Neutrophil (primary cell): ENCODE measurements around the gene KCND2.

ENCODE experiments used
- H3K27ac ChIP-seq: fragments of 200-600 bp; sonication (generic); 2 replicates; pipeline ENCODE4 v1.5.1; 2016; ENCODE audit warnings: mild to moderate bottlenecking, moderate library complexity
- H3K27me3 ChIP-seq: fragments of 200-600 bp; sonication (generic); 2 replicates; pipeline ENCODE4 v1.6.0; 2016; ENCODE audit warnings: mild to moderate bottlenecking
- H3K36me3 ChIP-seq: fragments of 200-600 bp; sonication (generic); 2 replicates; pipeline ENCODE4 v1.5.1; 2017
- H3K4me1 ChIP-seq, 2 experiments: fragments of 200-600 bp in 1 of 2; sonication (generic) in 1 of 2; 1 replicate in 1 of 2; 2 replicates in 1 of 2; pipeline versions ENCODE4 v1.5.1 to v1.6.1; 2013 to 2016; ENCODE audit warnings: low read depth in 1 of 2, low read length in 1 of 2, mild to moderate bottlenecking in 1 of 2, moderate library complexity in 1 of 2; ENCODE audit not compliant: control insufficient read depth in 1 of 2, insufficient read depth in 1 of 2
- H3K4me3 ChIP-seq, 2 experiments: fragments of 200-600 bp in 1 of 2; sonication (generic) in 1 of 2; 1 replicate in 1 of 2; 2 replicates in 1 of 2; pipeline ENCODE4 v1.5.1; 2013 to 2016; ENCODE audit warnings: low read depth in 1 of 2, low read length in 1 of 2, mild to moderate bottlenecking in 1 of 2, moderate library complexity in 1 of 2
- H3K9me3 ChIP-seq: fragments of 200-600 bp; sonication (generic); 2 replicates; pipeline ENCODE4 v1.5.1; 2016
- TF ChIP-seq, protein P1 (sequence below): fragments of 200-600 bp; sonication (generic); IDR thresholded peaks from 2 replicates; pipeline ENCODE4 v1.5.1; 2016; ENCODE audit warnings: antibody characterized with exemption

KCND2 gene

DNA sequence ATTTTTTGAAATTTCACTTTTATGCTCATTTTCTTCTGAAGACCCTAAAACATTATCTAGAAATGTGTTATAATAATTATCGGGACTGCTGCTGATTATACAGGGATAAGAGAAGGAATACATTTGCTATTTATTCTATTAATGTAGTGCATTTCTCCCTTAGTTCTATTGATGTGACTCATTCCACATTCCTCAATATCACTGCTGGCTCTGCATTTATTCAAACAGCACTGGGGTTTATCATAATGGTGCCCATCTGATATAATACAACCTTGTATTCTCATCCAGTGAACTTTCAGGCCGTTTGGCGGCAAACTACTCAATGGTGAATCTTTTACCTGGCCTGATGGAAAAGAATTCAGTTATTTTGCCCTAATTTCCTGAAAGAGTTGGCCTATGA lies 7.8 kb downstream of the KCND2 start:
- TF ChIP-seq, protein P1, sequence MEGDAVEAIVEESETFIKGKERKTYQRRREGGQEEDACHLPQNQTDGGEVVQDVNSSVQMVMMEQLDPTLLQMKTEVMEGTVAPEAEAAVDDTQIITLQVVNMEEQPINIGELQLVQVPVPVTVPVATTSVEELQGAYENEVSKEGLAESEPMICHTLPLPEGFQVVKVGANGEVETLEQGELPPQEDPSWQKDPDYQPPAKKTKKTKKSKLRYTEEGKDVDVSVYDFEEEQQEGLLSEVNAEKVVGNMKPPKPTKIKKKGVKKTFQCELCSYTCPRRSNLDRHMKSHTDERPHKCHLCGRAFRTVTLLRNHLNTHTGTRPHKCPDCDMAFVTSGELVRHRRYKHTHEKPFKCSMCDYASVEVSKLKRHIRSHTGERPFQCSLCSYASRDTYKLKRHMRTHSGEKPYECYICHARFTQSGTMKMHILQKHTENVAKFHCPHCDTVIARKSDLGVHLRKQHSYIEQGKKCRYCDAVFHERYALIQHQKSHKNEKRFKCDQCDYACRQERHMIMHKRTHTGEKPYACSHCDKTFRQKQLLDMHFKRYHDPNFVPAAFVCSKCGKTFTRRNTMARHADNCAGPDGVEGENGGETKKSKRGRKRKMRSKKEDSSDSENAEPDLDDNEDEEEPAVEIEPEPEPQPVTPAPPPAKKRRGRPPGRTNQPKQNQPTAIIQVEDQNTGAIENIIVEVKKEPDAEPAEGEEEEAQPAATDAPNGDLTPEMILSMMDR: no peak
- Histone ChIP-seq H3K4me1 (no peaks in the 10 kb centered on the region), H3K4me3 (no peak overlapping the region), H3K36me3 (no peaks in the 10 kb centered on the region), H3K27ac (no peak overlapping the region), H3K9me3 (no peaks in the 10 kb centered on the region), H3K27me3 (no peaks in the 10 kb centered on the region)

DNA sequence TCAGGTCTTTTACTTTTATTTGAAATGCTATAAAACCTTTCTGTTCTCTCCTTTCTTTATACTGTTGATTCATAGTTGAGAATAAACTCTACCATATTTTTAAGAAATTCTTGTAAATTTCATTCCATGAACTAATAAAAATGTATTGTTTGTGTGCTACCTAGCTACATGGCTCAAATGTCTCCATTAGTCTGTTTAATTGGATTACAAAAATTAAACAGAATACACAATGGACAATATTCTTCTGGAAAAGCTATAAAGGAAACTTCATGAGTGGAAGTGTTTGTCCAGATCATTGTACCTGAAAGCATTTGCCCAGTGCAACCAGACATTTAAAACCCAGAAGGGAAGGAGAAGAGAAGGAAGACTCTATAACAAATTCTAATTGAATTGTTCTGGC lies 20.1 kb downstream of the KCND2 start:
- H3K4me1 ChIP-seq: no peaks in the 10 kb centered on the region
- no peaks in the 10 kb centered on the region for H3K27me3 ChIP-seq
- TF ChIP-seq, protein P1: no peak

GRCh38 chr7:120302190-120302589 lies 29.2 kb downstream of the KCND2 start:
- Histone ChIP-seq H3K27me3 (no peaks in the 10 kb centered on the region), H3K4me3 (no peak overlapping the region), H3K36me3 (no peaks in the 10 kb centered on the region), H3K9me3 (no peaks in the 10 kb centered on the region), H3K27ac (no peak overlapping the region), H3K4me1 (no peaks in the 10 kb centered on the region)
- TF ChIP-seq, protein P1: no peak

More for the DNA sequence above, 20.1 kb downstream of the KCND2 start:
- Histone ChIP-seq H3K4me3 (no peak overlapping the region), H3K36me3 (no peaks in the 10 kb centered on the region), H3K9me3 (no peaks in the 10 kb centered on the region), H3K27ac (no peak overlapping the region)

DNA sequence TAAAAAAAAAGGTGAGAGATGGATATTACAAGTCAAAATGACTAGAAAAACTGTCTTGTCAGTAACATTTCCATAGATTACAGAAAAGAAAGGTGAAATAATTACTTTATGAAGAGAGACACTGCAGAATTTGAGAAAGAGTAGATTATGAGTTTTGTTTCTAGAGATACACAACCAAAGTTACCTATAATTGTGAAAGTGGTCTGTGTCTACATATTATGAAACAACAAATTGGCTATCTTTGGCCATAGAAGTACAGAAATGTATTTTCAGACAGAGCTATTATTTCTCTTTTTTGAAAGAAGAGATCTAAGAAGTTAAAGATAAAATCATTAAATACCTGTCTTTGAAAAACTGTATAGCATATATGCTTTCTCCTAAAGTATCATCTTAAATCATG lies 30.1 kb downstream of the KCND2 start:
- no peaks in the 10 kb centered on the region for H3K4me1 ChIP-seq
- TF ChIP-seq, protein P1: no peak
- no peaks in the 10 kb centered on the region for H3K36me3 ChIP-seq
- no peaks in the 10 kb centered on the region for H3K9me3 ChIP-seq
- H3K27ac ChIP-seq: no peak overlapping the region
- no peaks in the 10 kb centered on the region for H3K27me3 ChIP-seq
- no peak overlapping the region for H3K4me3 ChIP-seq

- TF ChIP-seq, protein P1: no peak
- Histone ChIP-seq H3K27me3 (no peaks in the 10 kb centered on the region), H3K27ac (no peak overlapping the region), H3K36me3 (no peaks in the 10 kb centered on the region), H3K4me1 (no peaks in the 10 kb centered on the region), H3K4me3 (no peak overlapping the region), H3K9me3 (no peaks in the 10 kb centered on the region)
Observed at GRCh38 chr7:120304674-120305073, 31.7 kb downstream of the KCND2 start.

DNA sequence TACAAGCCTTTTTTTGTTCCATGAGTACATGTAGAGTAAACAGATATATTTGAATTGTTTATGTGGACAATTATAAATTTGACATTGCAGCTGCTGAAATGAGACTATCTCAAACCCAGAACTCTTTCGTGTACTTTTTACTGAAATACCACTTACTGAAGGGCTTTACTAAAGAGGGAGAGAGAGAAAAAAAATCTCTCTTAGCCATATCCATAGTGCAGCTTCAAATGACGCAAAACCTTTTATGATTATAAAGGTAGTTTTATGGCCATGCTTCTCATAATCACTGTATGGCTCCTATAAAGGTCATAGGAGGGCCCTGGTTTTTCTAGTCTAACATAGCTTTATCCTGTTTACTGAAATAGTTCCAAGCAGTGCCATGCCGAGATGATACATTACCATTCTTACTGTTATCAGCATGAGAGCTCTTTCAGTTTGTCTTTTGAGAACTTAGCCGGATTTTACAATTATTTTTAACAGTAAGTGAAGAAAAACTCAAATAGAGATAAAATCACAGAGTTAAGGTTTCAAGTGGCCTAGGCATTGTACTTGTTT lies 35.1 kb downstream of the KCND2 start:
- H3K27ac ChIP-seq: no peak overlapping the region
- TF ChIP-seq, protein P1: no peak
- H3K9me3 ChIP-seq: no peaks in the 10 kb centered on the region

More for the DNA sequence above, 35.1 kb downstream of the KCND2 start:
- no peaks in the 10 kb centered on the region for H3K4me1 ChIP-seq
- H3K27me3 ChIP-seq: no peaks in the 10 kb centered on the region
- H3K4me3 ChIP-seq: no peak overlapping the region
- H3K36me3 ChIP-seq: no peaks in the 10 kb centered on the region
